ENCODE measurements around the gene NOTCH2. TPM values are rescaled to one million over a fixed set of nuclear protein-coding genes. Genes with fewer than 3 reads are reported as not detected.

NOTCH2 gene
- total RNA-seq, 1 donor from 2014 or later, result 61.6 TPM

DNA sequence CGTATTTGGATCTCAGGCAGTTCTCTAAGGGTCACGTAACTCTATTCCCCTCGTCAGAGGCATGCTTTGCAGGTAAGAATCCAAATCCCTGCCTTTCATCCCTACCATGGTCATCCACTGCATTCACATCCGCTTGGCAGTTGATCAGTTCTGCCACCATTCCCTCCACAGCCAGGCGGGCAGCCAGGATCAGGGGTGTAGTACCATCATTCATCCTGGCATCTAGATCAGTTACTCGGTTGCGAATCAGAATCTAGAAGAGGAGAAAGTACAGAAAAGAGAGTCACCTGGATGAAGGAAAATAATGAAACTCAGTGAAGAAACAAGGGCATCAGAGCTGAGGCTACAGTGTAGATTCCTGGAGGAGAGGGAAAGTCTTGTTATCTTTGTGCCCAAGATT, 151.2 kb downstream of the NOTCH2 start:
- peaks cover 44% of the 10 kb centered on the region for H3K36me3 ChIP-seq (ENCODE audit: control insufficient read depth, insufficient read depth, low read length)
- H3K27me3 ChIP-seq (ENCODE audit: control insufficient read depth, insufficient read depth, low read length), result no peaks in the 10 kb centered on the region
- no peak overlapping the region for H3K4me3 ChIP-seq (ENCODE audit: low read depth, low read length)
- FAIRE-seq, result no peak
- TF ChIP-seq, protein P1, sequence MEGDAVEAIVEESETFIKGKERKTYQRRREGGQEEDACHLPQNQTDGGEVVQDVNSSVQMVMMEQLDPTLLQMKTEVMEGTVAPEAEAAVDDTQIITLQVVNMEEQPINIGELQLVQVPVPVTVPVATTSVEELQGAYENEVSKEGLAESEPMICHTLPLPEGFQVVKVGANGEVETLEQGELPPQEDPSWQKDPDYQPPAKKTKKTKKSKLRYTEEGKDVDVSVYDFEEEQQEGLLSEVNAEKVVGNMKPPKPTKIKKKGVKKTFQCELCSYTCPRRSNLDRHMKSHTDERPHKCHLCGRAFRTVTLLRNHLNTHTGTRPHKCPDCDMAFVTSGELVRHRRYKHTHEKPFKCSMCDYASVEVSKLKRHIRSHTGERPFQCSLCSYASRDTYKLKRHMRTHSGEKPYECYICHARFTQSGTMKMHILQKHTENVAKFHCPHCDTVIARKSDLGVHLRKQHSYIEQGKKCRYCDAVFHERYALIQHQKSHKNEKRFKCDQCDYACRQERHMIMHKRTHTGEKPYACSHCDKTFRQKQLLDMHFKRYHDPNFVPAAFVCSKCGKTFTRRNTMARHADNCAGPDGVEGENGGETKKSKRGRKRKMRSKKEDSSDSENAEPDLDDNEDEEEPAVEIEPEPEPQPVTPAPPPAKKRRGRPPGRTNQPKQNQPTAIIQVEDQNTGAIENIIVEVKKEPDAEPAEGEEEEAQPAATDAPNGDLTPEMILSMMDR (IDR thresholded peaks at IDR 0.05; ENCODE audit: insufficient read depth, low read length, severe bottlenecking), result no peak
- DNase-seq (ENCODE audit: low read depth), result no peak

DNA sequence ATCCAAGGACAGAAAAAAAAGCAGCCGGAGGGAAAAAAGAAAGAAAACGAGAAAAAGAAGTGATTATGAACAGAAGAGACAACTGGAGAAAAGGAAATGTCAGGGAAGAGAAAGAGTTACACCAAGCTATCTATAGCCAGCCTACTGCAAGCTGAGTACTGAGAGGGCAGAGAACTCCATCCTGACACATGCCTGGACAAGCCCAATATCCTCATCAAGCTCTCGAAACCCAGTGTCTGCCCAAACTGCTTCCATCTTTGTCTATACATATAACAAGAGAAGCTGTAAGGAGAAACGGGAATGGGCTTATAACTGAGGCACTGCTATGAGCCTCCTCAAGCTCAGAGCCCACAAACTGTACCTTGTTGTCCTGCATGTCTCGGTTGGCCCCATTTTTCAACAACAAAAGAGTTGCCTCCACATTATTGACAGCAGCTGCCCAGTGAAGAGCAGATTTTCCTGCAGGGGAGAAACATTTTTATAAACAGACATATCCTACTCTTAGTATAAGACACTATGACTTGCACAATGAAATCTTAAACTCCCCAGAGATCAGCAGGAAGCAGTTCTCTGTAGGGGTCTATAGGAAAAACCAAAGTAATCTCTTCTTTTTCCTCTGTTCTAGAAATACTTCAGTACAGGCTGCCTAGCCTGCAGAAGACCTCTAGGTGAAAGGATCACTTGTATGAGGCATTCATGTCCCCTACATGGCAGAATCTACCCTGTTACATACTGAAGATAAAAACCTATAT, 152.0 kb downstream of the NOTCH2 start:
- H3K27me3 ChIP-seq (ENCODE audit: control insufficient read depth, insufficient read depth, low read length), result no peaks in the 10 kb centered on the region
- TF ChIP-seq, protein P1 (IDR thresholded peaks at IDR 0.05; ENCODE audit: insufficient read depth, low read length, severe bottlenecking), result no peak
- peaks cover 39% of the 10 kb centered on the region for H3K36me3 ChIP-seq (ENCODE audit: control insufficient read depth, insufficient read depth, low read length)
- peak; percentile 71 for DNase-seq (ENCODE audit: low read depth)
- no peak for FAIRE-seq
- no peak overlapping the region for H3K4me3 ChIP-seq (ENCODE audit: low read depth, low read length)

DNA sequence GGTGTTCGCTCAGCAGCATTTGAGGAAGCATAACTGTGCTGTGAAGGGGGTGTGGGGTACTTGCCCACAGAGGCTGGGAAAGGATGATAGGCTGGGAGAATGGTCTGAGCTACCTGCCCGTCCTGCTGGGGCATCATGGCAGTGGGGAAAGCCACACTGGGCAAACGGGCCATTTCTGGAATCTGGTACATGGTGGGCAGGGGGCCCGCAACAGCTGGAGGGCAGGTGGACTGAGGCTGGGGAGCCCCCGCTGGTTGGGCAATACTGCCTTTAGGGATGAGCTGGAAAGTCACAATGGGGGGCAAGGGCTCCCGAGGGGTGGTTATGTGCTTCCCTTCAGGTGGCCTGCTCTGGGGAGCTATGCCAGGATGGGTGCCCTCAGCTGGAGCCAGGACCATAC, 153.9 kb downstream of the NOTCH2 start:
- no peak for DNase-seq (ENCODE audit: low read depth)
- FAIRE-seq, result no peak
- H3K36me3 ChIP-seq (ENCODE audit: control insufficient read depth, insufficient read depth, low read length), result peaks cover 29% of the 10 kb centered on the region
- no peak overlapping the region for H3K4me3 ChIP-seq (ENCODE audit: low read depth, low read length)
- TF ChIP-seq, protein P1 (IDR thresholded peaks at IDR 0.05; ENCODE audit: insufficient read depth, low read length, severe bottlenecking), result no peak
- no peaks in the 10 kb centered on the region for H3K27me3 ChIP-seq (ENCODE audit: control insufficient read depth, insufficient read depth, low read length)

DNA sequence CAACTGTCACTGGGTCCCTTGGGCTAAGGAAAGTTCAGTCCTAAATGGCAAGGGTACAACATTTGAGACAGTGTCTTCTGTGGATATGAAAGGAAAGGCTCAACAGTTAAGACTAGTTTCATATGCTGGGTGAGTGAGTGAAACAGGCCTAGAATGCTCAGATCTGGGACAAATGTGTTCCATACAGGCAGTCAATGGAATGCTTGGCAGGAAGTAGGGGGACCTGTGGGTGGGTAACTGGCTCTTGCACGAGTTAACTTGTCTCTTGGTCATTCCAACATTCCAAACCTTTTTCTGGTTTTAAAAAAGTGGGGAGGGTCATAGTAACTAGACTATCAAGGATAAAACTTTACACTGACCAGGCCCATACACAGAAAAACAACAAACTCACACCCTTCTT, 155.4 kb downstream of the NOTCH2 start:
- Histone ChIP-seq H3K4me3 (ENCODE audit: low read depth, low read length) (no peak overlapping the region), H3K27me3 (ENCODE audit: control insufficient read depth, insufficient read depth, low read length) (no peaks in the 10 kb centered on the region), H3K36me3 (ENCODE audit: control insufficient read depth, insufficient read depth, low read length) (peaks cover 26% of the 10 kb centered on the region)
- TF ChIP-seq, protein P1 (IDR thresholded peaks at IDR 0.05; ENCODE audit: insufficient read depth, low read length, severe bottlenecking), result no peak
- DNase-seq (ENCODE audit: low read depth), result no peak
- FAIRE-seq, result no peak

DNA sequence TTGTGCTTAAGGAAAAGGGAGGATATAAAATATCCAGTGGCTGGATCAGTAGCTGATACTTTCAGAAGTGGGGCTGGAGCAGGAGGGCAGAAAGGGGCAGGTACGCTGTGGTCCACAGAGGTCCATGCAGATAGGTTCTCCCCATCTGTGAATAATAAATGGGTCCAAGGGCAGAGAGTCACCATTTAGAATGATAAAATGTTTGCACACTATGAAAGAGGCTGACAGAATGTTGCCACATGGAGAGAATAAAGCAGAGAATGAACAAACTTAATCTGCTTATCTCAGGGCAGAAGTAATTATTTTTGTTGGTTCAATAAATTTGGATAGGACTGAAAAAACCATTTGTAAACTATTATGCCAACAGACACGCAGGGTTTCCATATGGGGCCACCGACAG, 156.5 kb downstream of the NOTCH2 start:
- no peak overlapping the region for H3K4me3 ChIP-seq (ENCODE audit: low read depth, low read length)
- FAIRE-seq, result no peak
- no peak for DNase-seq (ENCODE audit: low read depth)
- peaks cover 22% of the 10 kb centered on the region for H3K36me3 ChIP-seq (ENCODE audit: control insufficient read depth, insufficient read depth, low read length)
- H3K27me3 ChIP-seq (ENCODE audit: control insufficient read depth, insufficient read depth, low read length), result no peaks in the 10 kb centered on the region
- TF ChIP-seq, protein P1 (IDR thresholded peaks at IDR 0.05; ENCODE audit: insufficient read depth, low read length, severe bottlenecking), result no peak

DNA sequence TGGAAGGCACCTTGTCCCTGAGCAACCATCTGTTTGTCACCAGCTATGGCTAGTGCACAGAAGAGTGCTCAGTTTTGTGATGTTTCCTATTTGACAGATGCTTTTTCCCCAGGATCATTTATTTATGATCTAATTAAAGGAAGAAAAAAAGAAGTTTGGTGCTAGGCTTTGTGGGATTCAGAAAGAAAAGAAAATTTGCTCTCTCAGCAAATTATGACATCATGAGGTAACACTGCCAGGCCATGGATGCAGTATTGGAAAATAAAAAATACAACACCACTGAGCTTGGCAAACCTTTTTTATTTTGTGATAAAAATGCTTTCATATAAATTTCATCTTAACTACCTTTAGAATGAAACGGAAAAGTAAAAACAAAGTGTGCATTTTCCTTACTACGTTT, 157.7 kb downstream of the NOTCH2 start:
- FAIRE-seq (no peak), DNase-seq (ENCODE audit: low read depth) (no peak)
- no peaks in the 10 kb centered on the region for H3K27me3 ChIP-seq (ENCODE audit: control insufficient read depth, insufficient read depth, low read length)
- peaks cover 18% of the 10 kb centered on the region for H3K36me3 ChIP-seq (ENCODE audit: control insufficient read depth, insufficient read depth, low read length)
- TF ChIP-seq, protein P1 (IDR thresholded peaks at IDR 0.05; ENCODE audit: insufficient read depth, low read length, severe bottlenecking), result no peak
- no peak overlapping the region for H3K4me3 ChIP-seq (ENCODE audit: low read depth, low read length)

Measured in bronchial epithelial cell (primary cell).